Body of pancreas (tissue), 4 donors: Measurements from ENCODE around the gene ABCG1. TPM values are rescaled to one million over a fixed set of nuclear protein-coding genes. Genes with fewer than 3 reads are reported as not detected.

Experiments
- ATAC-seq: fragments of 150-250 bp; one replicate; pipeline ENCODE4 v1.9.1; 2016
- DNase-seq, 4 donors: peaks; one replicate each; pipeline ENCODE4 v3.0.0-alpha.2; 2019
- H3K27ac ChIP-seq, 4 donors: fragments of 200-600 bp; sonication (generic); 1 replicate in 3 of 4; 2 replicates in 1 of 4; pipeline versions ENCODE4 v1.5.1 to v1.6.1; 2016 to 2019; ENCODE audit warnings: mild to moderate bottlenecking in 1 of 4, mixed read lengths in 1 of 4, moderate library complexity in 1 of 4
- H3K27me3 ChIP-seq, 2 donors: fragments of 200-600 bp; sonication (generic); one replicate each; pipeline ENCODE4 v1.6.0; 2016; ENCODE audit warnings: mild to moderate bottlenecking in 1 of 2
- H3K36me3 ChIP-seq, 2 donors: fragments of 200-600 bp; sonication (generic); replicated peaks in 1 of 2; 2 replicates each; pipeline ENCODE4 v1.5.1; 2016; ENCODE audit warnings: low read depth in 2 of 2; ENCODE audit not compliant: insufficient read depth in 1 of 2
- H3K4me1 ChIP-seq: fragments of 200-600 bp; sonication (generic); one replicate; pipeline ENCODE4 v1.6.0; 2016
- H3K4me3 ChIP-seq, 2 donors: fragments of 200-600 bp; sonication (generic); 1 replicate in 1 of 2; 2 replicates in 1 of 2; pipeline ENCODE4 v1.5.1; 2016 to 2019
- H3K9me3 ChIP-seq, 3 donors: fragments of 200-600 bp; sonication (generic); 1 replicate in 2 of 3; 2 replicates in 1 of 3; pipeline ENCODE4 v1.5.1; 2016
- POLR2A ChIP-seq, 3 donors: fragments of 450-650 bp; IDR thresholded peaks; one replicate each; pipeline ENCODE4 v1.6.1; 2016; ENCODE audit warnings: antibody characterized with exemption in 3 of 3, mild to moderate bottlenecking in 2 of 3
- WGBS, 2 donors: methylation state at CpG; one replicate each; pipeline ENCODE4 v1.1.5; 2017; 5-methylcytosine and 5-hydroxymethylcytosine counted together
- intact Hi-C: fragments of 100-400 bp; cut with DNase I; formaldehyde crosslinking; loops from one replicate; pipeline ENCODE4 v1.15.1; 2023
- total RNA-seq, 2 donors: library from RNA; depleted of rRNA; stranded (reverse); fragments of >200 nt; gene quantifications; one replicate each; pipeline ENCODE4 v1.1.0, GENCODE V29; 2016
- TF ChIP-seq, protein P1 (sequence below), 7 experiments: fragments of 450-650 bp in 4 of 7; fragments of 200-600 bp in 3 of 7; sonication (generic) in 3 of 7; IDR thresholded peaks; one replicate each; pipeline ENCODE4 v1.5.1; 2016 to 2019; ENCODE audit warnings: antibody characterized with exemption in 7 of 7

Gene ABCG1
- total RNA-seq, 2 donors from 2014 or later: 7.5 to 7.6 TPM

DNA sequence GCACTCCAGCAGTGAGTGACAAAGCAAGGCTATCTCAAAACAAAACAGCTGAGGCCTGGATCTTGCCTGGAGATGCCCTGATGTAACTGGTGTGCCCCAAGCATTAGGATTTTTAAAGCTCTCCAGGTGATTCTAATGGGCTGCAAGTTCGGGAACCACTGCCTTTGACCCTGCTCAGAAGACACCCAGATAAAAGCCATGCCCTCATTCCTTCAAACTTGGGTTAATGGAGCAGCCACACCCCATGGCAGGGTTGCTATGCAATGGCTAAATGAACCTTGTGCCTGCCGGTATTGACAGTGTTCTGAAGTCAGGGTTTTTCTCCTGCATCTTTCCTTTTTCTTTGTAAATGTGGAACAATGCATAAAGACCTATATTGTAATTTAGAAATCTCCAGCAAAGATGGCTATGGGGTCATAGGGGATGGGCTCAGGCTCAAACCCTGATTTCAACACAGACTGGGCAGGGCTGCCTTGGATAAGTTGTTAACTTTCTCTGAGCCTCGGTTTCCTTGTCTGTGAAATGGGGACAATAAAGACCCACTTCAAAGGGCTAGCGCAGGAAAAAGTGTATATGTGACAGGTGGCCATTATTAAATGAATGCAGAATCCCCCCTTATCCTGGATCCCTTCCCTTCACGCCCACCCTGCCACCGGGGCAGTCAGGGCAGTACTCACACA, 95.8 kb downstream of the ABCG1 start:
- ATAC-seq (no peak), DNase-seq (no peak)
- peak overlapping the region in 1 of 4 donors; percentile 24 for H3K27ac ChIP-seq
- H3K9me3 ChIP-seq: no peaks in the 10 kb centered on the region
- H3K4me3 ChIP-seq: no peak overlapping the region
- intact Hi-C loops: loop anchor here (10.0 kb wide), 1 partner anchor 130 kb away; no protein-coding TSS in a partner anchor
- H3K4me1 ChIP-seq: peaks cover 29% of the 10 kb centered on the region
- 76 to 84% methylated on average over 6 of the region's 6 CpGs for WGBS, 2 donors
- no peaks in the 10 kb centered on the region for H3K36me3 ChIP-seq
- H3K27me3 ChIP-seq: no peaks in the 10 kb centered on the region
- TF ChIP-seq POLR2A (IDR thresholded peaks at IDR 0.05): no peak
- TF ChIP-seq, protein P1, sequence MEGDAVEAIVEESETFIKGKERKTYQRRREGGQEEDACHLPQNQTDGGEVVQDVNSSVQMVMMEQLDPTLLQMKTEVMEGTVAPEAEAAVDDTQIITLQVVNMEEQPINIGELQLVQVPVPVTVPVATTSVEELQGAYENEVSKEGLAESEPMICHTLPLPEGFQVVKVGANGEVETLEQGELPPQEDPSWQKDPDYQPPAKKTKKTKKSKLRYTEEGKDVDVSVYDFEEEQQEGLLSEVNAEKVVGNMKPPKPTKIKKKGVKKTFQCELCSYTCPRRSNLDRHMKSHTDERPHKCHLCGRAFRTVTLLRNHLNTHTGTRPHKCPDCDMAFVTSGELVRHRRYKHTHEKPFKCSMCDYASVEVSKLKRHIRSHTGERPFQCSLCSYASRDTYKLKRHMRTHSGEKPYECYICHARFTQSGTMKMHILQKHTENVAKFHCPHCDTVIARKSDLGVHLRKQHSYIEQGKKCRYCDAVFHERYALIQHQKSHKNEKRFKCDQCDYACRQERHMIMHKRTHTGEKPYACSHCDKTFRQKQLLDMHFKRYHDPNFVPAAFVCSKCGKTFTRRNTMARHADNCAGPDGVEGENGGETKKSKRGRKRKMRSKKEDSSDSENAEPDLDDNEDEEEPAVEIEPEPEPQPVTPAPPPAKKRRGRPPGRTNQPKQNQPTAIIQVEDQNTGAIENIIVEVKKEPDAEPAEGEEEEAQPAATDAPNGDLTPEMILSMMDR (IDR thresholded peaks at IDR 0.05): no peak

DNA sequence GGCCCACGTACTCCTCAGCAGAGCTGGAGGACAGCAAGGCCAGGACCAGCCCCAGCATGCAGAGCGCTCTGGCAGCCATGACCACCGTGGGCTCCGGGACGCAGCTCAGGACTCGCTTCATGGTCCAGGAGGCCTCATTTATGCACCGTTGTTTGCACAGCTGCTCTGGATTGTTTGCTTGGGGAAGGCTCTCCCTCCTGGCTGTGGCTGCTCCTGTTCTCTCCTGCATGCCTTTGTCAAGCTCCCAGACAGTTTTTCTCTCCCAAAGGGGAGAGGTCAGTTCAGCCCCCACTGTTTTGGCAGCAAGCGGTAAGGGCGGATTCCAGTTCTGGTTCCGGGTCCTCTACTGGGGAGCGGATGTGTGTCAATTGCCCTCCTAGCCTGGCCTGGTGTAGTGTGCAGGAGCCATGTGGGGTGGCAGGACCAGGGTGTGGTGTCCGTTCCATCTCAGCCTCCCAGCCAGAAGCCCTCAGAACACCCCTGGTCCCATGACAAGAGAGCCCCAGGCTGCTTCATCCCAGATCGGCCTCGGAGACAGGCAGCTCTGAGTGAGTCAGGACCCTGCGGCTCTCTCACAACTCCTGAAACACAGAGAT, 96.5 kb downstream of the ABCG1 start, which contains the start of gene TFF3:
TFF3 (minus strand) TSS at position 114 of the 596 bp plus-strand sequence; CDS start at position 79, 35 bp downstream.
- H3K36me3 ChIP-seq: no peaks in the 10 kb centered on the region
- no peaks in the 10 kb centered on the region for H3K9me3 ChIP-seq
- peaks cover 28% of the 10 kb centered on the region for H3K4me1 ChIP-seq
- WGBS, 2 donors: 54 to 59% methylated on average over 11 to 15 of the region's 15 CpGs
- TF ChIP-seq, protein P1 (IDR thresholded peaks at IDR 0.05): no peak
- no peak for TF ChIP-seq POLR2A (IDR thresholded peaks at IDR 0.05)
- no peak within 1 kb of the TSS for H3K4me3 ChIP-seq
- peak within 1 kb of the TSS in 1 of 4 donors; percentile 24 for H3K27ac ChIP-seq
- no peaks in the 10 kb centered on the region for H3K27me3 ChIP-seq
- intact Hi-C loops: loop anchor here (10.0 kb wide), 1 partner anchor 129 kb away; no protein-coding TSS in a partner anchor
- ATAC-seq: peak; percentile 51
- DNase-seq: peak in 3 of 4 donors; percentile 60 to 75 (median 69)

DNA sequence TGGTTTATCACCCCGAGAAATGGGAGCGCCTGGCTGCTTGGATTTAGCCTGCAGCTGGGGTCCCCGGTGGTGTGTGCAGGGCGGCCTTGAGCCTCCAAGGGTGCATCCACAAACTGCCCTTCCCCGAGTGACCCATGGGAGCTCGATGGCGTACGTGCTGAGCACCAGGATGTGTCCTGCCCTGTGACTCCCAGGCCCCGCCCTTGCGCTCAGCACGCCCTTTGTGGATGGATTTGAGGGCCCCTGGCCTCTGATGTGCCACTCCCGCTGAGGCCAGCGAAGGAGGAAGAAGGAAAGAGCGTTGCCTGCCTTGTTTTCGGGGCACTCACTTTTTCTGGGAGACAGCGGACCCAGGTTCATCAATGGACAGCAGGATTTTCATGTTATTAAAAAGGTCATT, 98.0 kb downstream of the ABCG1 start:
- ATAC-seq (no peak), DNase-seq (no peak)
- no peaks in the 10 kb centered on the region for H3K36me3 ChIP-seq
- H3K4me1 ChIP-seq: peaks cover 27% of the 10 kb centered on the region
- intact Hi-C loops: loop anchor here (10.0 kb wide), 1 partner anchor 128 kb away; no protein-coding TSS in a partner anchor
- H3K4me3 ChIP-seq: no peak overlapping the region
- TF ChIP-seq POLR2A (IDR thresholded peaks at IDR 0.05): no peak
- TF ChIP-seq, protein P1 (IDR thresholded peaks at IDR 0.05): no peak
- WGBS, 2 donors: 93 to 96% methylated on average over 11 to 16 of the region's 16 CpGs
- no peaks in the 10 kb centered on the region for H3K9me3 ChIP-seq
- no peaks in the 10 kb centered on the region for H3K27me3 ChIP-seq
- H3K27ac ChIP-seq: no peak overlapping the region

DNA sequence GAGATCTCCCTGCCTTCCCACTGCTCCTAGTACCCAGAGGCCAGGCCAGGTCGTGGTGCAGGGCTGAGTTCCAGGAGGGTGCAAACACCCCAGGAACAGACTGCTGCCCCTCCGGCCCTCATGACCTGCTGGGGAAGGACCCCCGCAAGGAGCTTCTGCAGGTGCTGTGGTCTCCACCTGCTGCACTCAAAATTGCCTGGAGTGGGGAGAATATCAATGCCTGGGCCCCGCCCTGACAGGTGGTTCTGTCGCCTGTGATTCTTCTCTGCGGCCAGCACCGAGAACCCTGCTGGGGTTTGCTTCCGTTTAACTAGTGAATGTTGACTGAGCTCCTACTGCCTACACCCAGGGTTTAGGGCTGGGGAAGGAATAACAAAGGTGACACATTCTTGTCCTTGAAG, 98.4 kb downstream of the ABCG1 start:
- TF ChIP-seq, protein P1 (IDR thresholded peaks at IDR 0.05): no peak
- no peak for TF ChIP-seq POLR2A (IDR thresholded peaks at IDR 0.05)
- no peaks in the 10 kb centered on the region for H3K36me3 ChIP-seq
- ATAC-seq: no peak
- WGBS, 2 donors: 82 to 91% methylated on average over 5 to 8 of the region's 8 CpGs
- intact Hi-C loops: loop anchor here (10.0 kb wide), 1 partner anchor 127 kb away; no protein-coding TSS in a partner anchor
- peaks cover 22% of the 10 kb centered on the region for H3K4me1 ChIP-seq
- no peaks in the 10 kb centered on the region for H3K9me3 ChIP-seq
- no peak for DNase-seq
- no peak overlapping the region for H3K4me3 ChIP-seq
- H3K27me3 ChIP-seq: no peaks in the 10 kb centered on the region
- H3K27ac ChIP-seq: no peak overlapping the region
